H9 (cell line): ENCODE measurements around the gene OSTN. TPM values are rescaled to one million over a fixed set of nuclear protein-coding genes. Genes with fewer than 3 reads are reported as not detected.

Experiments used
- DNase-seq: peaks from one replicate; pipeline ENCODE4 v3.0.0-alpha.2; 2017
- H2AFZ ChIP-seq: one replicate; pipeline ENCODE4 v1.6.1; 2013; ENCODE audit warnings: mild to moderate bottlenecking, low read length, control low read depth, moderate library complexity
- H2AK5ac ChIP-seq: 2 replicates; pipeline ENCODE4 v1.6.1; 2013; ENCODE audit warnings: low read length, control low read depth, mixed read lengths; ENCODE audit not compliant: insufficient read length
- H2BK120ac ChIP-seq: one replicate; pipeline ENCODE4 v1.6.1; 2013; ENCODE audit warnings: low read depth, mild to moderate bottlenecking, low read length, control low read depth, inconsistent platforms; ENCODE audit not compliant: poor library complexity, severe bottlenecking
- H2BK12ac ChIP-seq: 2 replicates; pipeline ENCODE4 v1.6.1; 2013; ENCODE audit warnings: low read length, control low read depth, mixed read lengths, low read depth; ENCODE audit not compliant: insufficient read length
- H2BK15ac ChIP-seq: 2 replicates; pipeline ENCODE4 v1.6.1; 2013; ENCODE audit warnings: low read depth, low read length, control low read depth
- H2BK20ac ChIP-seq: one replicate; pipeline ENCODE4 v1.6.1; 2013; ENCODE audit warnings: low read depth, mild to moderate bottlenecking, low read length, control low read depth, inconsistent platforms; ENCODE audit not compliant: poor library complexity, severe bottlenecking
- H2BK5ac ChIP-seq: 2 replicates; pipeline ENCODE4 v1.6.1; 2013; ENCODE audit warnings: low read length, control low read depth, mixed read lengths; ENCODE audit not compliant: insufficient read length
- H3K14ac ChIP-seq: 2 replicates; pipeline ENCODE4 v1.6.1; 2013; ENCODE audit warnings: low read length, control low read depth; ENCODE audit not compliant: insufficient read depth
- H3K18ac ChIP-seq: 2 replicates; pipeline ENCODE4 v1.6.1; 2013; ENCODE audit warnings: low read depth, mild to moderate bottlenecking, mixed read lengths, low read length, control low read depth; ENCODE audit not compliant: insufficient read length
- H3K23ac ChIP-seq: 2 replicates; pipeline ENCODE4 v1.6.1; 2013; ENCODE audit warnings: low read length, control low read depth, mixed read lengths, low read depth; ENCODE audit not compliant: insufficient read length
- H3K23me2 ChIP-seq: 2 replicates; pipeline ENCODE4 v1.6.1; 2013; ENCODE audit warnings: low read depth, mild to moderate bottlenecking, mixed read lengths, low read length, control low read depth; ENCODE audit not compliant: insufficient read length, poor library complexity, severe bottlenecking
- H3K27ac ChIP-seq: 2 replicates; pipeline ENCODE4 v1.5.1; 2013; ENCODE audit warnings: low read length, control low read depth, mixed read lengths, low read depth; ENCODE audit not compliant: insufficient read length
- H3K27me3 ChIP-seq: 2 replicates; pipeline ENCODE4 v1.6.1; 2013; ENCODE audit warnings: low read length, control low read depth, inconsistent platforms; ENCODE audit not compliant: insufficient read depth
- H3K4ac ChIP-seq: 2 replicates; pipeline ENCODE4 v1.6.1; 2013; ENCODE audit warnings: low read depth, mild to moderate bottlenecking, control low read depth, inconsistent platforms, low read length, moderate library complexity
- H3K4me1 ChIP-seq: 2 replicates; pipeline ENCODE4 v1.6.1; 2013; ENCODE audit warnings: low read length, control low read depth, inconsistent platforms; ENCODE audit not compliant: insufficient read depth
- H3K4me2 ChIP-seq: 2 replicates; pipeline ENCODE4 v1.6.1; 2013; ENCODE audit warnings: low read length, control low read depth, mixed read lengths; ENCODE audit not compliant: insufficient read length, insufficient read depth
- H3K56ac ChIP-seq: 2 replicates; pipeline ENCODE4 v1.6.1; 2013; ENCODE audit warnings: low read depth, mild to moderate bottlenecking, mixed read lengths, low read length, control low read depth; ENCODE audit not compliant: insufficient read length
- H3K79me1 ChIP-seq: 2 replicates; pipeline ENCODE4 v1.6.1; 2013; ENCODE audit warnings: low read depth, mild to moderate bottlenecking, moderate library complexity, low read length, control low read depth, inconsistent platforms; ENCODE audit not compliant: insufficient read depth, poor library complexity, severe bottlenecking
- H3K79me2 ChIP-seq: 2 replicates; pipeline ENCODE4 v1.6.1; 2013; ENCODE audit warnings: low read length, control low read depth, inconsistent platforms; ENCODE audit not compliant: insufficient read depth
- H3K9ac ChIP-seq: 2 replicates; pipeline ENCODE4 v1.6.1; 2013; ENCODE audit warnings: low read length, control low read depth, mixed read lengths; ENCODE audit not compliant: insufficient read length; ENCODE audit errors: extremely low read depth
- H3K9me3 ChIP-seq: one replicate; pipeline ENCODE4 v1.6.1; 2013; ENCODE audit warnings: low read depth, low read length, inconsistent platforms; ENCODE audit not compliant: control insufficient read depth
- H3T11ph ChIP-seq: one replicate; pipeline ENCODE4 v1.6.1; 2013; ENCODE audit warnings: mild to moderate bottlenecking, low read length, control low read depth, inconsistent platforms
- H4K20me1 ChIP-seq: one replicate; pipeline ENCODE4 v1.6.1; 2013; ENCODE audit not compliant: control insufficient read depth, insufficient read length, insufficient read depth
- H4K5ac ChIP-seq: 2 replicates; pipeline ENCODE4 v1.6.1; 2013; ENCODE audit warnings: low read depth, mild to moderate bottlenecking, mixed read lengths, low read length, control low read depth; ENCODE audit not compliant: insufficient read length
- H4K8ac ChIP-seq: replicated peaks from 2 replicates; pipeline ENCODE4 v1.6.1; 2013; ENCODE audit warnings: low read length, control low read depth, mixed read lengths, low read depth; ENCODE audit not compliant: insufficient read length
- H4K91ac ChIP-seq: 2 replicates; pipeline ENCODE4 v1.6.1; 2013; ENCODE audit warnings: low read depth, mild to moderate bottlenecking, moderate library complexity, mixed read lengths, low read length, control low read depth; ENCODE audit not compliant: insufficient read length
- H3K27ac Mint-ChIP-seq, 3 experiments: 2 replicates in 2 of 3; 3 replicates in 1 of 3; pipeline ENCODE4 v1.8.0; 2020 to 2021; ENCODE audit warnings: mixed read lengths in 3 of 3, mild to moderate bottlenecking in 1 of 3, moderate library complexity in 1 of 3
- H3K27me3 Mint-ChIP-seq: 2 replicates; pipeline ENCODE4 v1.8.0; 2021; ENCODE audit warnings: low read depth, mild to moderate bottlenecking, moderate library complexity, mixed read lengths
- H3K36me3 Mint-ChIP-seq, 3 experiments: 2 replicates in 2 of 3; 3 replicates in 1 of 3; pipeline ENCODE4 v1.8.0; 2020 to 2021; ENCODE audit warnings: low read depth in 3 of 3, mixed read lengths in 3 of 3; ENCODE audit not compliant: insufficient read depth in 1 of 3
- H3K4me1 Mint-ChIP-seq, 2 experiments: 2 replicates each; pipeline ENCODE4 v1.8.0; 2020; ENCODE audit warnings: mixed read lengths in 2 of 2
- H3K4me3 Mint-ChIP-seq, 2 experiments: 2 replicates in 1 of 2; 3 replicates in 1 of 2; pipeline ENCODE4 v1.8.0; 2020 to 2021; ENCODE audit warnings: mild to moderate bottlenecking in 2 of 2, mixed read lengths in 2 of 2, moderate library complexity in 1 of 2
- H3K9me3 Mint-ChIP-seq, 2 experiments: 2 replicates in 1 of 2; 3 replicates in 1 of 2; pipeline ENCODE4 v1.8.0; 2020; ENCODE audit warnings: mild to moderate bottlenecking in 2 of 2, mixed read lengths in 2 of 2, moderate library complexity in 1 of 2
- CTCF ChIP-seq: fragments of 200-600 bp; sonication (generic); conservative IDR thresholded peaks from 3 replicates; pipeline ENCODE4 v1.8.0; 2021; ENCODE audit warnings: antibody characterized with exemption, mild to moderate bottlenecking
- total RNA-seq: library from RNA; stranded (reverse); gene quantifications from 2 replicates; pipeline ENCODE4 v1.2.1, GENCODE V29; 2021

The OSTN gene
- total RNA-seq, 1 experiment from 2014 or later = 0.07 TPM

GRCh38 chr3:191154827-191155226 lies 44.2 kb upstream of the OSTN start:
- no peak overlapping the region for H2BK5ac ChIP-seq
- Mint-ChIP-seq H3K27ac (no peak overlapping the region), H3K9me3 (peaks cover 20 to 26% of the 10 kb centered on the region in 2 experiments), H3K27me3 (no peaks in the 10 kb centered on the region), H3K4me1 (peaks cover 0 to 5% of the 10 kb centered on the region in 2 experiments; a peak in 1 of 4 replicates), H3K4me3 (no peak overlapping the region), H3K36me3 (peaks cover 4 to 19% (median 9%) of the 10 kb centered on the region in 3 experiments; a peak in 6 of 7 replicates)
- DNase-seq = no peak
- H3K27me3 ChIP-seq = no peaks in the 10 kb centered on the region
- TF ChIP-seq CTCF = no peak
- no peak overlapping the region for H2AFZ ChIP-seq
- H3K23ac ChIP-seq = no peak overlapping the region
- H2BK15ac ChIP-seq = no peak overlapping the region
- no peak overlapping the region for H4K91ac ChIP-seq
- no peak overlapping the region for H3K9ac ChIP-seq
- H3K4me1 ChIP-seq = no peaks in the 10 kb centered on the region
- no peak overlapping the region for H2BK120ac ChIP-seq
- no peak overlapping the region for H3K4me2 ChIP-seq
- H2AK5ac ChIP-seq = no peak overlapping the region
- no peak overlapping the region for H4K8ac ChIP-seq
- H4K5ac ChIP-seq = no peak overlapping the region
- H4K20me1 ChIP-seq = no peaks in the 10 kb centered on the region
- H3K27ac ChIP-seq = no peak overlapping the region
- H3K56ac ChIP-seq = no peak overlapping the region
- no peaks in the 10 kb centered on the region for H3K79me2 ChIP-seq
- H2BK12ac ChIP-seq = no peak overlapping the region
- H3T11ph ChIP-seq = no peak overlapping the region
- no peak overlapping the region for H3K18ac ChIP-seq
- H3K4ac ChIP-seq = no peak overlapping the region
- no peak overlapping the region for H3K14ac ChIP-seq
- H2BK20ac ChIP-seq = no peak overlapping the region
- no peaks in the 10 kb centered on the region for H3K23me2 ChIP-seq
- no peaks in the 10 kb centered on the region for H3K9me3 ChIP-seq
- H3K79me1 ChIP-seq = no peaks in the 10 kb centered on the region
